Thyroid gland (tissue), 4 donors: Measurements from ENCODE around the gene GABRR3. TPM values are rescaled to one million over a fixed set of nuclear protein-coding genes. Genes with fewer than 3 reads are reported as not detected.

Experiments
- DNase-seq, 2 donors: peaks; one replicate each; pipeline ENCODE4 v3.0.0-alpha.2; 2019
- H3K27ac ChIP-seq, 3 donors: fragments of 200-600 bp; sonication (generic); 1 replicate in 2 of 3; 2 replicates in 1 of 3; pipeline ENCODE4 v1.5.1; 2016 to 2019; ENCODE audit warnings: mild to moderate bottlenecking in 1 of 3, moderate library complexity in 1 of 3
- H3K27me3 ChIP-seq: fragments of 200-600 bp; sonication (generic); one replicate; pipeline ENCODE4 v1.5.1; 2019
- H3K36me3 ChIP-seq, 2 donors: fragments of 200-600 bp; sonication (generic); one replicate each; pipeline ENCODE4 v1.5.1; 2016 to 2019
- H3K4me1 ChIP-seq, 2 donors: fragments of 200-600 bp; sonication (generic); one replicate each; pipeline ENCODE4 v1.5.1; 2017 to 2019
- H3K4me3 ChIP-seq, 3 donors: fragments of 200-600 bp; sonication (generic); replicated peaks in 1 of 3; 1 replicate in 2 of 3; 2 replicates in 1 of 3; pipeline ENCODE4 v1.5.1; 2016; ENCODE audit warnings: mild to moderate bottlenecking in 1 of 3
- H3K9me3 ChIP-seq: fragments of 200-600 bp; sonication (generic); one replicate; pipeline ENCODE4 v1.5.1; 2017
- POLR2A ChIP-seq, 2 donors: fragments of 450-650 bp; IDR thresholded peaks; one replicate each; pipeline ENCODE4 v1.6.1; 2017; ENCODE audit warnings: antibody characterized with exemption in 2 of 2, mild to moderate bottlenecking in 2 of 2, moderate library complexity in 1 of 2
- WGBS, 2 donors: methylation state at CpG; one replicate each; pipeline ENCODE4 v1.1.5; 2017; 5-methylcytosine and 5-hydroxymethylcytosine counted together
- intact Hi-C: fragments of 100-400 bp; cut with DNase I; formaldehyde crosslinking; loops from one replicate; pipeline ENCODE4 v1.15.1; 2023
- total RNA-seq, 4 donors: library from RNA; depleted of rRNA; stranded (reverse); fragments of >200 nt; gene quantifications; one replicate each; pipeline ENCODE4 v1.2.3, GENCODE V29; 2016
- TF ChIP-seq, protein P1 (sequence below), 6 experiments: fragments of 200-600 bp in 3 of 6; fragments of 450-650 bp in 3 of 6; sonication (generic) in 3 of 6; IDR thresholded peaks; one replicate each; pipeline ENCODE4 v1.5.1; 2016 to 2019; ENCODE audit warnings: antibody characterized with exemption in 6 of 6, mild to moderate bottlenecking in 2 of 6, inconsistent platforms in 1 of 6, moderate library complexity in 1 of 6

Gene GABRR3
- total RNA-seq, 4 donors from 2014 or later, result under 0.01 TPM; not detected in 3

DNA sequence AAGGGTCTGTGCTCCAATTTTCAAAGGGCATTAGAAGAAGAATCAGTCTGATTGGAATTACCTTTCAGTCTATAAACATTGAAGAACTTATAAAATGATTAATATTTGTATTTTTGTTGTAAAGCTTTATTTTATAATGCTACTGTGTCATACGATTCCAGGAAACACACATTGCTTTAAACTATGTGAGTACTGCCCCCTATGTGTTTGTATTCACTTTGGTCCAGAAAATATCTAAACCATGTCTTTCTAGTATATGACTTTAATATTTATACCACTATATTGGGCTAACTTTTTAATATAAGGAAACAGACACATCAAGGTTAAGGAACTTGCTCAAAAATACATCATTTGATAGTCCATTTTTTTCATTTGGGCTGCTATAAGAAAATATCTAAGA is 59.6 kb downstream of the GABRR3 start:
- Histone ChIP-seq H3K4me3 (no peak overlapping the region), H3K9me3 (no peaks in the 10 kb centered on the region), H3K27ac (no peak overlapping the region), H3K27me3 (no peaks in the 10 kb centered on the region), H3K36me3 (no peaks in the 10 kb centered on the region), H3K4me1 (peaks cover 10 to 12% of the 10 kb centered on the region in 2 donors)
- DNase-seq, result no peak
- TF ChIP-seq, protein P1, sequence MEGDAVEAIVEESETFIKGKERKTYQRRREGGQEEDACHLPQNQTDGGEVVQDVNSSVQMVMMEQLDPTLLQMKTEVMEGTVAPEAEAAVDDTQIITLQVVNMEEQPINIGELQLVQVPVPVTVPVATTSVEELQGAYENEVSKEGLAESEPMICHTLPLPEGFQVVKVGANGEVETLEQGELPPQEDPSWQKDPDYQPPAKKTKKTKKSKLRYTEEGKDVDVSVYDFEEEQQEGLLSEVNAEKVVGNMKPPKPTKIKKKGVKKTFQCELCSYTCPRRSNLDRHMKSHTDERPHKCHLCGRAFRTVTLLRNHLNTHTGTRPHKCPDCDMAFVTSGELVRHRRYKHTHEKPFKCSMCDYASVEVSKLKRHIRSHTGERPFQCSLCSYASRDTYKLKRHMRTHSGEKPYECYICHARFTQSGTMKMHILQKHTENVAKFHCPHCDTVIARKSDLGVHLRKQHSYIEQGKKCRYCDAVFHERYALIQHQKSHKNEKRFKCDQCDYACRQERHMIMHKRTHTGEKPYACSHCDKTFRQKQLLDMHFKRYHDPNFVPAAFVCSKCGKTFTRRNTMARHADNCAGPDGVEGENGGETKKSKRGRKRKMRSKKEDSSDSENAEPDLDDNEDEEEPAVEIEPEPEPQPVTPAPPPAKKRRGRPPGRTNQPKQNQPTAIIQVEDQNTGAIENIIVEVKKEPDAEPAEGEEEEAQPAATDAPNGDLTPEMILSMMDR (IDR thresholded peaks at IDR 0.05), result peak in 1 of 6 experiments; percentile 4
- TF ChIP-seq POLR2A (IDR thresholded peaks at IDR 0.05), result no peak
- 85 to 90% methylated on average over 1 of the region's 1 CpG for WGBS, 2 donors
- intact Hi-C loops, result no loop called here

DNA sequence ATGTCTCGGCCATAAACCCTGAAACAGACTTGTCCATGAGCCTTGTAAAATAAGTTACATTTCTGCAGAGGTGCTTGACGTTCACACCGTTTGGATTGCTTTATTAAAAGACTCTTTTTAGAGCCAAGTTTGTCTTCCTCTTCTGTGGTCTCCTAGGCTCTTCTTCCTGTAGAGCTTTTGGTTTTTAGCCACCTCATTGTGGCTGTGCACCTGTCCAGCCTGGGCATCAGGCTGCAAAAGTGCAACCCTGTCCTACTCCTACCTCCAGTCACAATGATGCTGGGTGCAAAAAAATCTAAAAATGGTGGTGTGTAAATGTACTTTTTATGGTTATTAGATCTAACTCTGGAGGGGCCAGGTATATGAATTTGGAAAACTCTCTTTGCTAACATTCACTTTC is 60.1 kb downstream of the GABRR3 start:
- TF ChIP-seq POLR2A (IDR thresholded peaks at IDR 0.05), result no peak
- TF ChIP-seq, protein P1 (IDR thresholded peaks at IDR 0.05), result no peak
- H3K9me3 ChIP-seq, result no peaks in the 10 kb centered on the region
- no peaks in the 10 kb centered on the region for H3K27me3 ChIP-seq
- 76 to 77% methylated on average over 3 of the region's 3 CpGs for WGBS, 2 donors
- H3K4me1 ChIP-seq, result peaks cover 10 to 16% of the 10 kb centered on the region in 2 donors
- no peak for DNase-seq
- no peak overlapping the region for H3K4me3 ChIP-seq
- H3K27ac ChIP-seq, result no peak overlapping the region
- no peaks in the 10 kb centered on the region for H3K36me3 ChIP-seq
- intact Hi-C loops, result loop anchor here (5.0 kb wide), 1 partner anchor 153 kb away; the partner anchor contains the start of gene CRYBG3

DNA sequence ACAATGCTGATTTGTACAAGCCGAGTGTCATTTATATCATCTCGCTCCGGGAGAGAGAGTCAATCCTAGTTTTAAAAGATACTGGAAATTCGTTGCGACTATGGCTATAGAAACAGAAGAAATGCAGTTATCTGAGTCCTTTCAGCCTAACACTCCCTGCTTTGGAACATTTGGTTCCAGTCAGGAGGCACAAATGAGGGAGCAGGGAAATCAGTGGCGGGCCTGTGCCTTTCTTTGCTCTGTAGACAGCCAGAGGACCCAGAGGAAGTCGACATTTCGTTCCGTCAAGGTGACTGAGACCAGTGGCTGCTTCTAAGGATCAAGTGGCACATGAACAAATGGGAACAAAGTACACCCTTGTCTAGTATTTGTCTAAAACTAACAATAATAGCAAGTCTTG is 62.1 kb downstream of the GABRR3 start:
- intact Hi-C loops, result loop anchor here (5.0 kb wide), 1 partner anchor 151 kb away; the partner anchor contains the start of gene CRYBG3
- WGBS, 2 donors, result 95 to 97% methylated on average over 9 of the region's 9 CpGs
- DNase-seq, result no peak
- Histone ChIP-seq H3K9me3 (no peaks in the 10 kb centered on the region), H3K4me3 (no peak overlapping the region), H3K27me3 (no peaks in the 10 kb centered on the region), H3K4me1 (peaks cover 14 to 36% of the 10 kb centered on the region in 2 donors), H3K36me3 (no peaks in the 10 kb centered on the region), H3K27ac (peak overlapping the region in 2 of 3 donors; percentile 94 to 97)
- TF ChIP-seq POLR2A (IDR thresholded peaks at IDR 0.05), result no peak
- TF ChIP-seq, protein P1 (IDR thresholded peaks at IDR 0.05), result no peak

DNA sequence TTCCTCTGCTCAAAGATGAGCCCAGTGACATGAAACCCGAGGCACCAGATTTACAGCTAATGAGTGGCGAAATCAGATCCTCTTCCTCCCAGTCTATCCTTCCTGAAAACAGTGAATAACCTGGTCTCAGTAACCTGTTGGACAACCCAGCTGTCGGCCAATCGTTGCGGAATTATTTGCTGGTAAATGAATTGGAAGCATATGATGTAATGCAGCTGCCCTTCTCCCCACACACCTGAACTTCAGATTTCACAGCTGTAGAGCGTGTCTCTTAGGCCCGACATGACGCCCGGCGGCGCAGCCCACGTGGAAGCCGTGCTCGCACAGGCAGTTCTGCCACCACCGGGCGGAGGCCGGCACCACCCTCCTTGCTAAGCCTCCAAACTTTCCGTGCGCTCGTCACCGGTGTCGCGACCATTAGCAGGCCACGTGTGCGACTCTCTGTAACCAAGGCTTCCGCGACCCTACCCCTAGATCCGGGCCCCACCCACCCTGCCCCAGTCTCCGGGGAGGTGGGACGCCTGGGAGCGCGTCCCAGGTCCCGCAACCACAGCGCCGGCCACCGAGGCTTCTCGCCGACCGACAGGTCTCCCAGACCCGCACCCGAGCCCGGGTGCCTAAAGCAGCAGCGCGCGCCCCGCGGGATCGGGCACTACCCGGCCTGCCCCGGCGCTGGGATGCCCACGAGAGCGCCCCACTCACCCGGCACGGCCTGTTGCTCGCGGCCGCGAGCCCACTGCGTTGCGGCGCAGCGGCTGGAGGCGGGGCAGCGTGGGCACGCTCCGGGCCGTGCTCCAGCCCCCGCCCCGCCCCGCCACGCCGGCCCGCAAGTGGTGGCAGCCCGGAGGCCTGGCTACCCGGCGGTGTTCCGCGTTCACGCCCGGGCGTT is 63.2 kb downstream of the GABRR3 start, which contains the start of gene RIOX2:
Gene RIOX2, minus strand, starts transcription at position 753 of the 889 bp plus-strand sequence. CDS start 4,838 bp downstream, outside the sequence.
- 4% methylated on average over 29 to 37 of the region's 82 CpGs for WGBS, 2 donors
- peak; percentile 81 for DNase-seq
- Histone ChIP-seq H3K27me3 (no peaks in the 10 kb centered on the region), H3K27ac (peak within 1 kb of the TSS; percentile 76 to 97 (median 94)), H3K9me3 (no peaks in the 10 kb centered on the region), H3K4me1 (peaks cover 23 to 46% of the 10 kb centered on the region in 2 donors), H3K36me3 (no peaks in the 10 kb centered on the region), H3K4me3 (peak within 1 kb of the TSS in 2 of 3 donors; percentile 46 to 79)
- intact Hi-C loops, result loop anchor here (5.0 kb wide), 1 partner anchor 150 kb away; the partner anchor contains the start of gene CRYBG3
- peak; percentile 58 to 92 for TF ChIP-seq POLR2A (IDR thresholded peaks at IDR 0.05)
- TF ChIP-seq, protein P1 (IDR thresholded peaks at IDR 0.05), result no peak
